Activated CD4-positive, alpha-beta memory T cell treated with anti-CD3 and anti-CD28 coated beads, Interleukin-2, amount 10 ng/mL, durations not matched to agents 7 days and 5 days (primary cell): Measurements from ENCODE around the gene POLR2H. TPM values are rescaled to one million over a fixed set of nuclear protein-coding genes. Genes with fewer than 3 reads are reported as not detected.

Experiments
- CTCF ChIA-PET: fragments of 350-600 bp; sonication (Branson Sonifier 250); formaldehyde crosslinking; loops from one replicate; lab custom pipeline; 2021; ENCODE audit warnings: antibody characterized with exemption, inconsistent platforms; lab: Charles Lee
- POLR2A ChIA-PET: fragments of 350-600 bp; sonication (Branson Sonifier 250); formaldehyde crosslinking; loops from one replicate; lab custom pipeline; 2021; ENCODE audit warnings: antibody characterized with exemption; lab: Charles Lee
- DNase-seq: peaks from one replicate; pipeline ENCODE4 v3.0.0-alpha.2; 2020
- H3K27ac Mint-ChIP-seq: one replicate; pipeline ENCODE4 v1.8.0; 2021; ENCODE audit warnings: mild to moderate bottlenecking, mixed read lengths
- H3K27me3 Mint-ChIP-seq: one replicate; pipeline ENCODE4 v1.8.0; 2021; ENCODE audit warnings: mixed read lengths
- H3K36me3 Mint-ChIP-seq: one replicate; pipeline ENCODE4 v1.8.0; 2021; ENCODE audit warnings: low read depth, mixed read lengths
- H3K4me1 Mint-ChIP-seq: one replicate; pipeline ENCODE4 v1.8.0; 2021; ENCODE audit warnings: mixed read lengths
- H3K4me3 Mint-ChIP-seq: one replicate; pipeline ENCODE4 v1.8.0; 2021; ENCODE audit warnings: mild to moderate bottlenecking, mixed read lengths
- H3K9me3 Mint-ChIP-seq: one replicate; pipeline ENCODE4 v1.8.0; 2021; ENCODE audit warnings: mixed read lengths
- total RNA-seq, 2 experiments: library from RNA; stranded (reverse); gene quantifications; one replicate each; pipeline ENCODE4 v1.2.3, GENCODE V29; 2021

POLR2H gene
- total RNA-seq, 2 experiments from 2014 or later = 73.9 to 79.3 TPM

DNA sequence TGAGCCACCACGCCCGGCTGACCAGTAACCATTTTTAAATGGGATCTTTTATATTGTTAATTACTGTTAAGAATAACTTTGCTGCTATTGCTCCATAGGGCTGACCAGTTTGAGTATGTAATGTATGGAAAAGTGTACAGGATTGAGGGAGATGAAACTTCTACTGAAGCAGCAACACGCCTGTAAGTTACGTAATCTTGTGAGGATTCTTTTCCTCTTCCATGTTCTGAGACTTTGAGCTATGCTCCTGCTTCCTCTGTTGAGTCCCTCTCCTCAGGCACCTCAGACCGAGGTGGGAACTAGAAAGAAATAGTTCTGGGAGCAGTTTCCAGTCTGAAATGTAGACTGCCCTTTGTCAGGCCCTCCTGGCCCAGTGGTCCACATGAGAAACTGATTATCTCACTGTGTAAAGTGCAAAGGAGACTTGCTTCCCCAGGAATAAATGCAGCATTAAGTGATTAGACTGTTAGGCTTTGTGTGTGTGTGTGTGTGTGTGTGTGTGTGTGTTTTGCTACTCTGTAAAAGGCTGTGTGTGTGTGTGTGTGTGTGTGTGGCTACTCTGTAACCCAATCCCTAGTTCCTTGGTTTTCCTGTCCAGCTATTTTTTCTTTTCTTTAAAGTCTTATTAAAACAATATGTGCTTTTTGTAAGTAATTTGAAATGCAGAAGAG is 5.2 kb downstream of the POLR2H start:
- CTCF ChIA-PET = interaction anchor here (2.5 kb wide), 1 partner anchor 12 kb away, joined by 8 read pairs; no protein-coding TSS in a partner anchor
- POLR2A ChIA-PET = no interaction called here
- Mint-ChIP-seq H3K27ac (no peak overlapping the region), H3K9me3 (no peaks in the 10 kb centered on the region), H3K4me1 (peaks cover 27% of the 10 kb centered on the region), H3K27me3 (no peaks in the 10 kb centered on the region), H3K36me3 (peaks cover 52% of the 10 kb centered on the region), H3K4me3 (no peak overlapping the region)
- no peak for DNase-seq

DNA sequence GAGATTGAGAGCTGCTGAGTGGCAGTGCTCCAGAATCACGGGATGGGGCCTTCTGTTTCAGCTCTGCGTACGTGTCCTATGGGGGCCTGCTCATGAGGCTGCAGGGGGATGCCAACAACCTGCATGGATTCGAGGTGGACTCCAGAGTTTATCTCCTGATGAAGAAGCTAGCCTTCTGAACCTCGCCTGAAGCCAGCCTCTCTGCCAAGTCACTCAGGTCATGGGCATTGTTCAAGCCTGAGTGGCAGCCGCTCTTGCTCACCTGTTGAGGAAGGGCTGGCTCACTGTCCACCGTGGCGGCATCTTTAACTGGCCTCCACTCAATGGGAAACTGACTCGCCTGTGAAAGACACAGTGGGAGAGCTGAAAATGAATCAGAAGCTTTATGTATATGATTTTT is 6.6 kb downstream of the POLR2H start:
- CTCF ChIA-PET = interaction anchor here (2.5 to 3.5 kb wide), 2 partner anchors 14 to 174 kb away, joined by 8 to 13 read pairs; no protein-coding TSS in a partner anchor
- Mint-ChIP-seq H3K27ac (no peak overlapping the region), H3K4me3 (no peak overlapping the region), H3K27me3 (no peaks in the 10 kb centered on the region), H3K9me3 (no peaks in the 10 kb centered on the region), H3K4me1 (peaks cover 27% of the 10 kb centered on the region), H3K36me3 (peaks cover 51% of the 10 kb centered on the region)
- POLR2A ChIA-PET = no interaction called here
- no peak for DNase-seq

DNA sequence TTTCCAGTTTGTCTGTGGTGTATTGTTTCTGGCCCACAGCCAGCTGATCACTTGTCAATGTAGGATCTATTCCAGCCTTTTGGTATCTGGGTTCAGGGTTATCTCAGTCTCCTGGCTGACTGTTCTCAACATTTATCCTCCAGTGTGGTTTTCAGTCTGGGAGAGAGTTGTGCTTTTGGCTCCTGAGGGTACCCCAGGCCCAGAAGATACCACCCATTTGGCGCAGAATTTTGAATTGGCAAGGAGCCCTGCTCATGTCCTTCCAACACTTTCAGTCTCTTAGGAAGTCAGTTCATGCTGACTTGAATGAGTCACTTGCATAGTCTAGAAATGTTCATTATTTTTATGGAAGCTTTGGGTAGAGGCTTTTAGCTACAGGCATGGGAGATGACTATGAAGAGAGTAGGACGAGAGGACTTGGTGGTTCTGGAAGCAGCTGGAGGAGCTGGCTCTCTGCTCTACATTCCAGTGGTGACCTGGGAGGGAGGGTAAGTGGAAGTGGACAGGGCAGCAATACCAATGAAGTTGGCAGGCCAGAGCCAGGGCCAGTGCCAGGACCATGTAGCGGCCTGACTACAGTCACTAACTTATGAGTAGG is 7.2 kb downstream of the POLR2H start:
- Mint-ChIP-seq H3K27me3 (no peaks in the 10 kb centered on the region), H3K27ac (no peak overlapping the region), H3K36me3 (peaks cover 48% of the 10 kb centered on the region), H3K4me3 (no peak overlapping the region), H3K4me1 (peaks cover 25% of the 10 kb centered on the region), H3K9me3 (no peaks in the 10 kb centered on the region)
- ChIA-PET POLR2A (no interaction called here), CTCF (interaction anchor here (2.5 to 3.5 kb wide), 2 partner anchors 14 to 173 kb away, joined by 8 to 13 read pairs; no protein-coding TSS in a partner anchor)
- DNase-seq = no peak

DNA sequence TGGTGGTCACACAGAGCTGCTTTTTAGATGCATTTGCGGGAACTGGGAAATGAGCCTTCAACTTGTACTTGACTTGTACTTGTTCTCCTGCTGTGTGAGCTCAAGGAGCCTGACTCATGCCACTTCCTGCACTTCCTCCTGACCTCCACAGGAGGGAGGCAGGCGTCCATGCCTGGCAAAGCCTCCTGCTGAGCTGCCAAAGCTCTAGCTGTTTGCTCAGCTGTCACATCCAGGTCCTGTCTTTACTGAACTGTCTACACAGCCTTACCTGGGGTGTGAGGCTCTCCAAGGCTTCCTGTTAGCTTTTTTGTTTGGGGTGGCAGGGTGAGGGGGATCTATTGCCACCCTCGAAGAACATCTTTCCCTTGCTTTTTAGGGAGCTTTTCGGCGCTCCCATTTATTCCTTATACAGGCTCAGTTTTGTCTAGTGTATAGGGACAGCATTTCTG is 10.1 kb downstream of the POLR2H start:
- H3K4me1 Mint-ChIP-seq = peaks cover 6% of the 10 kb centered on the region
- no peak overlapping the region for H3K27ac Mint-ChIP-seq
- H3K27me3 Mint-ChIP-seq = peaks cover 18% of the 10 kb centered on the region
- H3K4me3 Mint-ChIP-seq = no peak overlapping the region
- peak; percentile 73 for DNase-seq
- POLR2A ChIA-PET = interaction anchor here (0.6 to 2.6 kb wide), 3 partner anchors 10 to 143 kb away, joined by 3 to 9 read pairs (median 3); partner anchors contain the start of genes CLCN2 and POLR2H
- H3K36me3 Mint-ChIP-seq = peaks cover 32% of the 10 kb centered on the region
- CTCF ChIA-PET = interaction anchor here (0.7 to 3.7 kb wide), 36 partner anchors 8 to 476 kb away, joined by 3 to 123 read pairs (median 4); partner anchors contain the start of genes CLCN2, FAM131A and POLR2H
- H3K9me3 Mint-ChIP-seq = no peaks in the 10 kb centered on the region

DNA sequence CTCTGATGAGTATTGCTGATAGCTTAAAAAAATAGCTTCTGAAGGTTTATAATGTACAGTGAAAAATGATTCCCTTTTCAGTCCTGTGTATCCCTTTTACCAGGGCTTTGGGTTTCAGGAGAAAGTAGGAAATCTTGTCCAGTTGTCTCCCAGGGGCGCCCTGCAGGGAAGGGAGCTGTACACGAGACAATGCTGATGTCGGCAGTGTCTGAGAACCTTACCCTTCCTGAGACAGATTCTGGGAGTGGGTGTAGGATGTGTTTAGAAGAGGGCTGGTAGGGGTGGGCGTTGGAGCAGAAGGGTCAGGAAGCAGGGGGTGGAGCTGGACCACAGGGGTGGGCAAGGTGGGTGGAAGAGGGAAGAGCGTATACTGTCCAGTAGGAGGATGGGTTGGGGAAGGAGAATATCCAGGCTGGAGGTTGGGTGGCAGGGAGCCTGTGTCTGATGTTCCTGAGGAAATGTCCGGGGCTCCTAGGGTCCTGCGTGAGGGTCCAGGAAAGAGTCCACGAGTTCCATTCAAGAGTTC is 10.8 kb downstream of the POLR2H start:
- Mint-ChIP-seq H3K4me1 (peaks cover 4% of the 10 kb centered on the region), H3K27ac (no peak overlapping the region), H3K9me3 (no peaks in the 10 kb centered on the region), H3K36me3 (peaks cover 25% of the 10 kb centered on the region), H3K27me3 (peaks cover 23% of the 10 kb centered on the region), H3K4me3 (no peak overlapping the region)
- no peak for DNase-seq
- ChIA-PET CTCF (interaction anchor here (0.7 to 3.7 kb wide), 22 partner anchors 9 to 192 kb away, joined by 3 to 123 read pairs (median 7); partner anchors contain the start of genes CLCN2 and POLR2H), POLR2A (interaction anchor here (2.6 kb wide), 1 partner anchor 11 kb away, joined by 9 read pairs; the partner anchor contains the start of genes CLCN2 and POLR2H)

DNA sequence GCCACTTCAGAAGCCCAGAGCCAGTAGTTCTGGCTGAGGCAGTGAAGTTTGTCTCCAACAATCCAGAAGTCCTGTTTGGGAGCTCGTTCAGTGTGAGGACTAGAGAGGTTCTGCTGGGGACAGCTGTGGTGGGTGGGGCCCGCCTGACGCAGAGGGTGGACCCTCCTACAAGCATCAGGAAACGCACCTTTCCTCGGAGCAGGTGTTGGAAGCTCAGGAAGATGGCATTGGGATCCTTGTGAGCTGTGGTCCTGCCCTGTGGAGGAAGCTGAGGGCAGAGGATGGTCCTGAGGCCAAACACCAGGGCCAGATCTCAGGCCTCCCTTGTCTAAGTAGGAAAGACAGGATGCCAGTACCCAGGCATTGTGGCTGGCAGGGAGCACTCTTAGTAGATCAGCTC is 11.4 kb downstream of the POLR2H start:
- Mint-ChIP-seq H3K27ac (no peak overlapping the region), H3K4me1 (peaks cover 4% of the 10 kb centered on the region), H3K27me3 (peaks cover 28% of the 10 kb centered on the region), H3K36me3 (peaks cover 22% of the 10 kb centered on the region), H3K4me3 (no peak overlapping the region), H3K9me3 (no peaks in the 10 kb centered on the region)
- POLR2A ChIA-PET = interaction anchor here (2.6 kb wide), 1 partner anchor 11 kb away, joined by 9 read pairs; the partner anchor contains the start of genes CLCN2 and POLR2H
- DNase-seq = no peak
- CTCF ChIA-PET = interaction anchor here (2.6 to 3.7 kb wide), 5 partner anchors 8 to 169 kb away, joined by 17 to 123 read pairs (median 18); no protein-coding TSS in a partner anchor

DNA sequence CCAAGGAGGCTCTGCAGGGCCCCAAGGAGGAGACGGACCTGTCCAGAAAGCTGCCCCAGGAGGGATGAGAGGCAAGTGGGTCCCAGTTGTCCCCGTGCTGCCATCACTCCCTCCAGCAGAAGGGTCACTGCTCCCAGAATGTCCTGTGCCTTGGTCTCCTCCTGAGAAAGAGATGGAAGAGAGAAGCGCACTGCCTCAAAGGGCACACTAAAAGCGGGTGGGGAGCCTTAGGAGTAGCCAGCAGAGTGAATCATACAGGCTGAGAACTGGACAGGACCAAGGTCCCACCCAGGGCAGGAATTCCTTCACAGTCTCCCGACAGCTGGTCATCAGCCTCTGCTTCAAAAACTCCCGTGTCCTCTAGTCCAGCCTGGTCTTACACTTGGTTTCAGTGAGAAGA is 11.9 kb downstream of the POLR2H start:
- POLR2A ChIA-PET = no interaction called here
- Mint-ChIP-seq H3K27ac (no peak overlapping the region), H3K4me3 (no peak overlapping the region)

DNA sequence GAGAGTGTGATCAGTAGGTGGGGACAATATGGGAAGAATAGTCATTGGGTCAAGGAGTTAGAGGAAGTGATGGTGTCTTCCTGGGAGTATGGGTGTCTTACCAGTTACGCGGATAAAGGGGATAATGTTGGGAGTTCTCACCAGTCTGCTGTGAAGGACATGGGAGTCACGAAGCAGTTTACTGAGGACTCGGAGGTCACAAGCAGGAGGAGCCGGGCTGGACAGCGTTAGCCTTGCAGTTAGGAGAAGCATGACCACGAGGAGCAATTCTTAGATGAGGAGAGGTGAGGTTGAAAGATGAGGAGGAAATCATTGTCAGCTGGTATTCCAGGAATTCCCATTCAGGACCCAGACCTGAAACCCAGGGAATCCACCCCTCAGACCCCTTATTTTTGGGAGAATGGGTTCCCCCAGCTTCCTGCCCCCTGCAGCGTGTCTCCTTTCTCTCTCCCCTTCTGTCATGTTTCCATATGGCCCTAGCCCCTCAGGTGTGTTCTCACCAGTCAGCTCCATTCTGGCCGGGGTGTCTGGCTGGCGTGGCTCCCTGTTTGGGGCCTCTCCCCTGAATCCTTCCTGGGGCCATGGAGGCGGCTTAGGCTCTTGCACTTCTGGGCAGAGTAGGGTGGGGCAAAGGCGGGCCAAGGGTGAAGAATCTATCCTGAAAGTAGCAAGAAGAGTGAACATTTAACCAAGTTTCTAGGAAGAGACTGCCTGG is 14.4 kb downstream of the POLR2H start:
- no peak for DNase-seq
- CTCF ChIA-PET = interaction anchor here (0.9 to 1.2 kb wide), 3 partner anchors 138 to 168 kb away, joined by 3 to 9 read pairs (median 4); no protein-coding TSS in a partner anchor
- peaks cover 2% of the 10 kb centered on the region for H3K36me3 Mint-ChIP-seq
- POLR2A ChIA-PET = no interaction called here
- no peak overlapping the region for H3K4me3 Mint-ChIP-seq
- peaks cover 47% of the 10 kb centered on the region for H3K27me3 Mint-ChIP-seq
- H3K9me3 Mint-ChIP-seq = no peaks in the 10 kb centered on the region
- peaks cover 8% of the 10 kb centered on the region for H3K4me1 Mint-ChIP-seq
- H3K27ac Mint-ChIP-seq = no peak overlapping the region

More for the DNA sequence above, 11.9 kb downstream of the POLR2H start:
- Mint-ChIP-seq H3K36me3 (peaks cover 18% of the 10 kb centered on the region), H3K27me3 (peaks cover 33% of the 10 kb centered on the region), H3K4me1 (peaks cover 4% of the 10 kb centered on the region), H3K9me3 (no peaks in the 10 kb centered on the region)
- no peak for DNase-seq
- CTCF ChIA-PET = interaction anchor here (2.6 to 3.7 kb wide), 5 partner anchors 8 to 169 kb away, joined by 17 to 123 read pairs (median 18); no protein-coding TSS in a partner anchor

DNA sequence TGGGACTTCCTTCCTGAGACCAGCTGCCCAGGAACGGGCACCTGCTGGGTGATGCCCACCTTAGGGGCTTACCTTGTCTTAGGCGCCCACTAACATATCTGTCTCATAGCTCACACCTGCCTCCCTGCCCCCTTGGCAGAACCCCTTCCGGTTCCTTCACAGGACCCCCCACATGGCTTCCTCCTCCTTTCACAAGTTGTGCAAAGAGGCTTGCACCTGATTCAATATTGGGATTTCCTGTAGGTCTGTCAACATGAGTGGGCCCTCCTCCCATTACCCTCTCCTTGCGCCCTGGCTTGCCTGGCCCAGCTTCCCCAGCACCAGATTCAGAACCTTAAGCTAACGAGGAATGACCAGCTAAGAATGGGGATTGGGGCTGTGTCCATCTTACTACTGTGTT is 15.9 kb downstream of the POLR2H start:
- no peak overlapping the region for H3K4me3 Mint-ChIP-seq
- no peak for DNase-seq
- no peaks in the 10 kb centered on the region for H3K36me3 Mint-ChIP-seq
- peaks cover 62% of the 10 kb centered on the region for H3K27me3 Mint-ChIP-seq
- no peaks in the 10 kb centered on the region for H3K9me3 Mint-ChIP-seq
- ChIA-PET CTCF (no interaction called here), POLR2A (no interaction called here)
- H3K4me1 Mint-ChIP-seq = peaks cover 5% of the 10 kb centered on the region
- no peak overlapping the region for H3K27ac Mint-ChIP-seq

DNA sequence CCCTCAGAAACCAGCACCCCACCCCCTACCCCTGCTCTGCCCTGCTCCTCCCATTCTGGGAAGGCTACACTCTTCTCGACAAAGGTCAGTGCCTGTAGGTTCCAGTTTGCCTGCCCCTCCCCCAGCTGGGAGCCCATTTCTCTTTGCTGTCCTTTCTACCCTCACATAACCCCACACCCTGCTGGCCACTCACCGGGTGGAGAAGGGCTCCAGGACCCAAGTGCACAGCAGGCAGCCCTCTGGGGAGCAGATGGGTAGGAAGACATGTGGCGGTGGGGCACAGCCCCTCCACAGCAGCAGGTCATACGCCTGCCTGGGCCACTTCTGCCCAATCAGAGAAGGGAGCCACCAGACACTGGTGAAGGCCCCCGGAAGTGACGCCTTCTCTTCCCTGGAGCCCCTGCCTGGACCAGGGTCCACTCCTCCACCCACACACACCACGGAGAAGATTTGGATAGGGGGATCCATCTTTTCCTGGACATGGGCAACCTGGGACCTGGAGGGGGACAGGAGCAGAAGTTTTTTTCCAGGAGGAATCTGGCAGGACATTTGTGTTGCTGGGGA is 16.5 kb downstream of the POLR2H start, which contains the start of gene THPO:
THPO (minus strand) TSS at position 326 of the 564 bp plus-strand sequence. CDS start 1,948 bp downstream, outside the sequence.
- Mint-ChIP-seq H3K4me1 (peaks cover 5% of the 10 kb centered on the region), H3K36me3 (no peaks in the 10 kb centered on the region), H3K9me3 (no peaks in the 10 kb centered on the region), H3K27ac (no peak within 1 kb of the TSS), H3K27me3 (peaks cover 68% of the 10 kb centered on the region), H3K4me3 (peak within 1 kb of the TSS; percentile 11)
- CTCF ChIA-PET = no interaction called here
- DNase-seq = no peak
- POLR2A ChIA-PET = no interaction called here

DNA sequence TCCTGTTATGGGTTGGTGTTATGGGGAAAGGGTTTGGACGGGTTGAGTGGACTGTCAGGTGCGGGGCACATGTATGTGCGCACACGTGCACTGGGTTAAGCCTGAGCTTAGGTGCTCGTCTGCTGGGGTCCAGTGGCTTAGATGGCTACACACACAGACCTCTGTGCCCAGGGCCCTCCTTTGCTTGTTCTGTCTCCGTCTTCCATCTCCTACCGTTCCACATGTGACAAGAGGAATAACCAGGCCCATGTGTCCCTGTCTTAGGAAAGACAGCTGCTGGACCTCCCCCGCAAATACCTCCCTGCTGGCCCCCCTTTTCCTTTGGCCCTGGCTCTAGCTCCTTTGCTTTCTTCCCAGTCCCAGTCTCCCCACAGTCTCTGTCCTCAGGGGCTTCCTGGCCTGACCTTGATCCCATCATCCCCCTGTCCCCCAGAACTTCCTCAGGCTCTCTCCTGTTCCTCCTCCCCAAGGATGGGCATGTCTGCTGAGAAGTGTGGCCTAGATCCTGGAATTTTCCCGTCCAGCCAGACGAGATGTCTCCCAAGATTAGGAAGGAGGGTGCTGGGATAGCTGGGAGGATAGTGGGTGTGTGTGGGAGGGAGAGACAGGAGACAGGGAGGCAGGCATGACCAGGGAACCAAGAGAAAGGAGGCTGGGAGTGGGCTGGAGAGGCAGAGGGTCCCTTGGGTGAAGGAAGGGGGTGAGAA is 17.3 kb downstream of the POLR2H start:
- no peak for DNase-seq
- peaks cover 5% of the 10 kb centered on the region for H3K4me1 Mint-ChIP-seq
- ChIA-PET CTCF (no interaction called here), POLR2A (no interaction called here)
- peaks cover 68% of the 10 kb centered on the region for H3K27me3 Mint-ChIP-seq
- H3K27ac Mint-ChIP-seq = no peak overlapping the region
- H3K9me3 Mint-ChIP-seq = no peaks in the 10 kb centered on the region
- peak overlapping the region; percentile 37 for H3K4me3 Mint-ChIP-seq
- H3K36me3 Mint-ChIP-seq = no peaks in the 10 kb centered on the region
